HFF-Myc (cell line): Measurements from ENCODE around the gene FOXE3.
A peak's percentile ranks its signal among the peaks of the same experiment; 100 is the strongest.

Source experiments
- DNase-seq: peaks from one replicate; pipeline ENCODE4 v3.0.0-alpha.2; 2011; ENCODE audit warnings: low read depth; ENCODE audit errors: extremely low read depth
- H3K4me3 ChIP-seq: replicated peaks from 2 replicates; pipeline ENCODE4 v1.5.1; 2011; ENCODE audit warnings: low read depth, mild to moderate bottlenecking, control low read depth, low read length
- CTCF ChIP-seq: IDR thresholded peaks from 2 replicates; pipeline ENCODE4 v1.5.1; 2012; ENCODE audit warnings: mild to moderate bottlenecking, low read depth, low read length, control low read depth; ENCODE audit errors: missing control alignments

Gene FOXE3

GRCh38 chr1:47382399-47382983 is 33.6 kb upstream of the FOXE3 start:
- H3K4me3 ChIP-seq: no peak overlapping the region
- no peak for DNase-seq
- no peak for TF ChIP-seq CTCF

GRCh38 chr1:47384083-47384482 is 32.0 kb upstream of the FOXE3 start:
- no peak for TF ChIP-seq CTCF
- H3K4me3 ChIP-seq: no peak overlapping the region
- no peak for DNase-seq

- no peak for DNase-seq
- no peak overlapping the region for H3K4me3 ChIP-seq
- TF ChIP-seq CTCF: no peak
Measured at GRCh38 chr1:47385020-47385419, 31.1 kb upstream of the FOXE3 start.

- TF ChIP-seq CTCF: no peak
- no peak overlapping the region for H3K4me3 ChIP-seq
- no peak for DNase-seq
Measured at GRCh38 chr1:47386268-47386667, 29.8 kb upstream of the FOXE3 start.

DNA sequence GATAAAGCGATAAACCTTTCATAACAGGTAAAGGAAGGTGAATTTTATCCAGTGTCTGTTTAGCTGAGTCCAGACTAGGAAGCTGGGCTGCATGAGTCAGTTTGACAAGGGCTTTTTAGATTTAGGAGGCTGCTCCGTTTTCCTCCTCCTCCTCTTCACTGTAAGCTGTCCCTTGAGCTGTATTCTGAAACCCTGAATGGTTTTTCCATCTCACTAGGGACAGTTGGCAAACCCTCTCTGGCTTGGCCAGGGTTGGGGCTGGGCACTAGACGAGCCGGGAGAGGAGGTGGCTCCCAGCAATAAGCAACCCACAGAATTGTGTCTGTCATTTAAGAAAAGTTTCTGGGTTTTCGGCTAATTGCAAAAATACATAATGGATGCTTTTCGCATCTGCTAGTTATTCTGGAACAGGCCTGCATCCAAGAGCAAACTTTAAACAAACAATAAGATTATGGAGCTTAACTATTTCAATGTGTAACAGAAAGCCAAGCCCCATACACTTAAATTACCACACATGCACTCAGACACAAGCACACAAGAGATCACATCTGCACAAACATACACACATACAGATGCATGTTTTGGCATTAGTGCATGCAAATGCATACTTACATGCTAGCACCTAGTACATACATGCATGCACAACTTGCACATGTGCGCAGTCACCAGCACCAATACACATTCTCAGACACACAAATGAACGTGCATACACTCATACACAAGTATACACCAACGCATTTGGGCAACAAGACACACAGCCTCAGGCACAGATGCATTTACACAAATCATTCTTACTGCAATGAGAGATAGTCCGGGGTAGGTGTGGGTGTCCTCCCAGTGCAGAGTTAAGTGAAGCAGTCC is 27.8 kb upstream of the FOXE3 start:
- no peak for TF ChIP-seq CTCF
- no peak for DNase-seq

DNA sequence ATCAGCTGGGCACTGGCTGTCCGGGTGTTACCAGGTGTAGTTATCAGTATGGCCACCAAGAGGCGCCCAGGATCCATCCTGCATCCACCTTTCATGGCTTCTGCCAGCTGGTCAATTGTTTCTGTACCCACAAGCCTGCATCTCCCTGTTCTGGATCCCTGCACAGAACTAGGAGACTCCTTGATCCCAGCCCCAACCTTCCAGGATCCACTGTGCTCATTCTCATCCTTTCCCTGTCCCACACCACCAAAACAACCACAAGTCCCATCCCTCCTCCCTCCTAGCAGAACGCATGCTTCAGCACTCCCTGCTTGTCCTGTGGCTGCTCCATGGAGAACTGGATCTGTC is 27.2 kb upstream of the FOXE3 start:
- TF ChIP-seq CTCF: peak; percentile 80
- no peak overlapping the region for H3K4me3 ChIP-seq
- DNase-seq: peak; percentile 47

More for the DNA sequence above, 27.8 kb upstream of the FOXE3 start:
- H3K4me3 ChIP-seq: no peak overlapping the region
